ENCODE data around the gene NTN1. TPM values are rescaled to one million over a fixed set of nuclear protein-coding genes. Genes with fewer than 3 reads are reported as not detected.

Gene NTN1
- total and polyA plus RNA-seq, 2 experiments from 2014 or later = 0.11 to 0.21 TPM

- DNase-seq = peak; percentile 7
- H3K9me3 ChIP-seq (ENCODE audit: low read depth) = no peaks in the 10 kb centered on the region
- no peak overlapping the region for H3K4me3 ChIP-seq
- H3K27ac ChIP-seq = no peak overlapping the region
- H4K20me1 ChIP-seq (ENCODE audit: insufficient read depth) = no peaks in the 10 kb centered on the region
- H3K4me1 ChIP-seq (ENCODE audit: insufficient read depth) = peaks cover 28% of the 10 kb centered on the region
- H2AFZ ChIP-seq = no peak overlapping the region
- no peaks in the 10 kb centered on the region for H3K79me2 ChIP-seq (ENCODE audit: insufficient read depth)
- no peaks in the 10 kb centered on the region for H3K27me3 ChIP-seq (replicated peaks; ENCODE audit: insufficient read depth)
- H3K9me2 ChIP-seq (ENCODE audit: insufficient read depth) = no peaks in the 10 kb centered on the region
- in situ Hi-C loops (cut with MboI) = no loop called here
- no peak overlapping the region for H3K9ac ChIP-seq
- no peak for TF ChIP-seq EZH2phosphoT487 (IDR thresholded peaks at IDR 0.05; ENCODE audit: insufficient read depth, low read depth)
- TF ChIP-seq EZH2 (IDR thresholded peaks at IDR 0.05; ENCODE audit: insufficient read depth, poor library complexity, severe bottlenecking) = no peak
- 41 to 46% methylated on average over 2 of the region's 2 CpGs for WGBS, 2 experiments (ENCODE audit: low coverage in 1 of 2, low lambda C conversion rate in 2 of 2, missing lambda C conversion rate in 2 of 2)
- H3K4me2 ChIP-seq (ENCODE audit: unreplicated experiment) = no peak overlapping the region
- no peaks in the 10 kb centered on the region for H3K36me3 ChIP-seq (ENCODE audit: low read depth)
- no peaks in the 10 kb centered on the region; the same call in 1 of the 2 replicates for H3F3A ChIP-seq (ENCODE audit: insufficient read depth)
Observed at GRCh38 chr17:9283909-9284308, 262.6 kb downstream of the NTN1 start.

- TF ChIP-seq EZH2phosphoT487 (IDR thresholded peaks at IDR 0.05; ENCODE audit: insufficient read depth, low read depth) (no peak), EZH2 (IDR thresholded peaks at IDR 0.05; ENCODE audit: insufficient read depth, poor library complexity, severe bottlenecking) (no peak)
- DNase-seq = peak; percentile 68
- Histone ChIP-seq H3K9me3 (ENCODE audit: low read depth) (no peaks in the 10 kb centered on the region), H3K4me3 (no peak overlapping the region), H3F3A (ENCODE audit: insufficient read depth) (peaks cover 6% of the 10 kb centered on the region; the same call in 1 of the 2 replicates), H3K4me2 (ENCODE audit: unreplicated experiment) (peak overlapping the region; percentile 90), H3K9ac (peak overlapping the region; percentile 74), H4K20me1 (ENCODE audit: insufficient read depth) (no peaks in the 10 kb centered on the region), H3K27ac (peak overlapping the region; percentile 31), H2AFZ (peak overlapping the region; percentile 19; the same call in 1 of the 2 replicates), H3K27me3 (replicated peaks; ENCODE audit: insufficient read depth) (no peaks in the 10 kb centered on the region), H3K4me1 (ENCODE audit: insufficient read depth) (peaks cover 32% of the 10 kb centered on the region), H3K36me3 (ENCODE audit: low read depth) (no peaks in the 10 kb centered on the region), H3K9me2 (ENCODE audit: insufficient read depth) (no peaks in the 10 kb centered on the region), H3K79me2 (ENCODE audit: insufficient read depth) (no peaks in the 10 kb centered on the region)
- WGBS, 2 experiments (ENCODE audit: low coverage in 1 of 2, low lambda C conversion rate in 2 of 2, missing lambda C conversion rate in 2 of 2) = 5 to 6% methylated on average over 3 to 4 of the region's 4 CpGs
- in situ Hi-C loops (cut with MboI) = no loop called here
Observed at GRCh38 chr17:9284884-9285283, 263.6 kb downstream of the NTN1 start.

- TF ChIP-seq EZH2 (IDR thresholded peaks at IDR 0.05; ENCODE audit: insufficient read depth, poor library complexity, severe bottlenecking) (no peak), EZH2phosphoT487 (IDR thresholded peaks at IDR 0.05; ENCODE audit: insufficient read depth, low read depth) (no peak)
- Histone ChIP-seq H3K9me2 (ENCODE audit: insufficient read depth) (no peaks in the 10 kb centered on the region), H3K36me3 (ENCODE audit: low read depth) (no peaks in the 10 kb centered on the region), H3K4me1 (ENCODE audit: insufficient read depth) (peaks cover 36% of the 10 kb centered on the region), H3K27me3 (replicated peaks; ENCODE audit: insufficient read depth) (no peaks in the 10 kb centered on the region), H3K27ac (peak overlapping the region; percentile 31), H4K20me1 (ENCODE audit: insufficient read depth) (no peaks in the 10 kb centered on the region), H3K9ac (peak overlapping the region; percentile 74), H3K79me2 (ENCODE audit: insufficient read depth) (no peaks in the 10 kb centered on the region), H3K4me2 (ENCODE audit: unreplicated experiment) (peak overlapping the region; percentile 90), H3K4me3 (peak overlapping the region; percentile 66), H3F3A (ENCODE audit: insufficient read depth) (peaks cover 9% of the 10 kb centered on the region; the same call in 1 of the 2 replicates), H3K9me3 (ENCODE audit: low read depth) (no peaks in the 10 kb centered on the region), H2AFZ (peak overlapping the region; percentile 60)
- WGBS, 2 experiments (ENCODE audit: low coverage in 1 of 2, low lambda C conversion rate in 2 of 2, missing lambda C conversion rate in 2 of 2) = 11 to 12% methylated on average over 14 of the region's 14 CpGs
- in situ Hi-C loops (cut with MboI) = no loop called here
- DNase-seq = peak; percentile 68
Observed at GRCh38 chr17:9285602-9286427, 264.5 kb downstream of the NTN1 start.

- TF ChIP-seq EZH2 (IDR thresholded peaks at IDR 0.05; ENCODE audit: insufficient read depth, poor library complexity, severe bottlenecking) (no peak), EZH2phosphoT487 (IDR thresholded peaks at IDR 0.05; ENCODE audit: insufficient read depth, low read depth) (no peak)
- no peaks in the 10 kb centered on the region for H3K9me2 ChIP-seq (ENCODE audit: insufficient read depth)
- DNase-seq = peak; percentile 42
- peak overlapping the region; percentile 31 for H3K27ac ChIP-seq
- no peaks in the 10 kb centered on the region for H3K27me3 ChIP-seq (replicated peaks; ENCODE audit: insufficient read depth)
- peak overlapping the region; percentile 74 for H3K9ac ChIP-seq
- no peaks in the 10 kb centered on the region for H3K36me3 ChIP-seq (ENCODE audit: low read depth)
- WGBS, 2 experiments (ENCODE audit: low coverage in 1 of 2, low lambda C conversion rate in 2 of 2, missing lambda C conversion rate in 2 of 2) = 25 to 26% methylated on average over 7 of the region's 7 CpGs
- no peaks in the 10 kb centered on the region for H3K79me2 ChIP-seq (ENCODE audit: insufficient read depth)
- H2AFZ ChIP-seq = peak overlapping the region; percentile 60
- in situ Hi-C loops (cut with MboI) = no loop called here
- H3K4me3 ChIP-seq = peak overlapping the region; percentile 66
- no peaks in the 10 kb centered on the region for H4K20me1 ChIP-seq (ENCODE audit: insufficient read depth)
- peak overlapping the region; percentile 90 for H3K4me2 ChIP-seq (ENCODE audit: unreplicated experiment)
- peaks cover 36% of the 10 kb centered on the region for H3K4me1 ChIP-seq (ENCODE audit: insufficient read depth)
- no peaks in the 10 kb centered on the region for H3K9me3 ChIP-seq (ENCODE audit: low read depth)
- H3F3A ChIP-seq (ENCODE audit: insufficient read depth) = peaks cover 9% of the 10 kb centered on the region; the same call in 1 of the 2 replicates
Observed at GRCh38 chr17:9286434-9286833, 265.1 kb downstream of the NTN1 start.
